Spinal cord (tissue), 10 donors: ENCODE results near the gene PLEKHG2. TPM values are rescaled to one million over a fixed set of nuclear protein-coding genes. Genes with fewer than 3 reads are reported as not detected.
"Not testable (repeated sequence)": the region's sequence is repeated elsewhere in the genome, so short reads cannot be mapped to it uniquely, and the experiment has no call there.

Experiments
- DNase-seq, 6 donors: peaks; one replicate each; pipeline versions ENCODE4 v3.0.0 to v3.0.0-alpha.2; 2013 to 2015; ENCODE audit warnings: low spot score in 6 of 6, low read depth in 4 of 6
- H3K27ac ChIP-seq: one replicate; pipeline ENCODE4 v1.5.1; 2013; ENCODE audit warnings: low read depth, low read length, control low read depth
- H3K27me3 ChIP-seq: one replicate; pipeline ENCODE4 v1.6.1; 2013; ENCODE audit warnings: low read length; ENCODE audit not compliant: control insufficient read depth, insufficient read depth
- H3K36me3 ChIP-seq: one replicate; pipeline ENCODE4 v1.6.1; 2013; ENCODE audit warnings: low read length; ENCODE audit not compliant: control insufficient read depth, insufficient read depth
- H3K4me1 ChIP-seq: one replicate; pipeline ENCODE4 v1.6.1; 2013; ENCODE audit warnings: low read length; ENCODE audit not compliant: control insufficient read depth, insufficient read depth
- H3K4me3 ChIP-seq: one replicate; pipeline ENCODE4 v1.5.1; 2013; ENCODE audit warnings: low read depth, low read length, control low read depth
- H3K9me3 ChIP-seq: one replicate; pipeline ENCODE4 v1.6.1; 2013; ENCODE audit warnings: low read length; ENCODE audit not compliant: control insufficient read depth, insufficient read depth
- WGBS: methylation state at CpG from one replicate; pipeline ENCODE4 v1.1.5; 2013; ENCODE audit warnings: missing lambda C conversion rate; ENCODE audit not compliant: insufficient coverage; 5-methylcytosine and 5-hydroxymethylcytosine counted together
- polyA plus RNA-seq, 2 donors: library from polyadenylated mRNA; unstranded; fragments of 120-200 nt; gene quantifications; one replicate each; pipeline ENCODE4 v1.2.1, GENCODE V29; 2013; ENCODE audit not compliant: insufficient read length in 2 of 2
- total RNA-seq, 2 donors: library from RNA; depleted of rRNA in 1 of 2; stranded (reverse); fragments of 120-200 nt in 1 of 2; fragments of >200 nt in 1 of 2; gene quantifications; one replicate each; pipeline versions ENCODE4 v1.2.3 to v1.2.4, GENCODE V29; 2013 to 2014
- donor health status: healthy.

Gene PLEKHG2
- total and polyA plus RNA-seq, 4 donors = 14.2 to 58.2 (median 37.2) TPM

DNA sequence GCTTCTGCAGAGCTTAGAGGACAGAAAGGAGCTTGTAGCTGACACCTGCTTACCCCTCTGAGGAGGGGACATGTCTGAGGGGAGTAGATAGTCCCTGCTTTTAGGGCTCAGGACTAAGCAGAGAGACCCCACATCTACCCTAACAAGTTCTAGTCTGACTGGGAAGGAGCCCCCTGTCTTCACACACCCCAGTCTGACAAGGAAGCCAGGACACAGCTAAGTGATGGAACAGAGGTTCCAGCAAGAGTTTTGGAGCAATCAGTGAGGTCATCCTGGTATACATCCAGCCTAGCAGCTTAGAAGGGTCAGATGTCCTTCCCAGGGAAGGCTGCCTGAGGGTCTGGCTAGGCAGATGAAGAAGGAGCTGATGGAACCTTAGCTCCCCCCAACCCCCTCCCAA, 36.5 kb upstream of the PLEKHG2 start:
- no peak overlapping the region for H3K27ac ChIP-seq
- H3K4me3 ChIP-seq = no peak overlapping the region
- no peak for DNase-seq
- H3K4me1 ChIP-seq = peaks cover 13% of the 10 kb centered on the region
- H3K9me3 ChIP-seq = no peaks in the 10 kb centered on the region
- peaks cover 91% of the 10 kb centered on the region for H3K36me3 ChIP-seq
- H3K27me3 ChIP-seq = no peaks in the 10 kb centered on the region

DNA sequence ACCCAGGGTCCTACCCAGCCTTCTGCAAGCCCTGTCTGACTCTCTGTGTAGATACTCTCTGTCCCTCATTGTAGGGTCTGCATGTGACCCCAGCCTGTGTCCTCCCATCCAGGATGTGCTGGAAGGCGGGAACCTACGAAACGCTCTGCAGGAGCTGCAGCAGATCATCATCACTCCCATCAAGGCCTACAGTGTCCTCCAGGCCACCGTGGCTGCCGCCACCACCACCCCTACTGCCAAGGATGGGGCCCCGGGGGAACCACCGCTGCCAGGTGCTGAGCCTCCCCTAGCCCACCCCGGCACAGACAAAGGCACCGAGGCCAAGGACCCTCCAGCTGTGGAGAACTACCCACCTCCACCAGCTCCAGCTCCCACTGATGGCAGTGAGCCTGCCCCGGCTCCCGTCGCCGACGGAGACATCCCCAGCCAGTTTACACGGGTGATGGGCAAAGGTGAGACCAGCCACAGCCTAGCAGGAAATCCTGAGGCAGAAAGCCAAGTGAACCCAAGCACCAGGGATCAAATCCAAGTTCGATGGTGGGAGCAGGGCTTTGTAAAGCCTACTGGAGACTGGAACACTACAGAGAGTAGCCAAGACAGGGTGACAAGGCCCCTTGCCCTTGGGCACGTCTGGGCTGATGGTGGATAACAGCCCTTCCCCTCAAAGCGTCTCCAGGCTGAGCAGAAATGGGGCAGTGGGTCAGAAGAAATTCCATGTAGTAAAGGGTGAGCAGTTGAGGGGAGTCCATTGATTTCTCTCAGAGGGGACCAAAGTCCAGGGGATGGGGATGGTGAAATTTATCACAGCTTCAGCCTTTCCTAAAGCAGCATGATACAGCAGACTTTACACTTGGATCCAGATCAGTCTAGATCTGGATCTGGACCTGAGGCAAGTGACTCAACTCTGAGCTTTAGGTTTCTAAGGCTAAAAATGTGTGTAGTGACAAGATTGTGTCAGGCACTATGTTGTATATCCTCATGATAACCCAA, 34.8 kb upstream of the PLEKHG2 start:
- no peaks in the 10 kb centered on the region for H3K27me3 ChIP-seq
- DNase-seq = no peak
- H3K4me1 ChIP-seq = peaks cover 9% of the 10 kb centered on the region
- H3K9me3 ChIP-seq = no peaks in the 10 kb centered on the region
- WGBS = 93% methylated on average over 18 of the region's 18 CpGs
- peaks cover 91% of the 10 kb centered on the region for H3K36me3 ChIP-seq
- H3K27ac ChIP-seq = no peak overlapping the region
- no peak overlapping the region for H3K4me3 ChIP-seq

DNA sequence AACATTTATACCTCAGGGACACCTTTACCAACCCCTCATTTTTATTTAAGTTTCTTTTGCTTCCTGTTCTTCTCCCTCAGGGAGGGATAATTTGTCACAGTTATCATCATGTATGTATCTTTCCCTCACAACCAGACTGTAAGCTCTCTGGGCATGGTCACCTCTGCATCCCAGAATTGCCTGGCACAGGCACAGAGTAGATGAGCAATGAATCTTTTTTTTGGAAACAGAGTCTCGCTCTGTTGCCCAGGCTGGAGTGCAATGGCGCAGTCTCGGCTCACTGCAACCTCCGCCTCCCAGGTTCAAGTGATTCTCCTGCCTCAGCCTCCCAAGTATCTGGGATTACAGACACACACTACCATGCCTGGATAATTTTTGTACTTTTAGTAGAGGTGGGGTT, 33.1 kb upstream of the PLEKHG2 start:
- 100% methylated on average over 3 of the region's 4 CpGs for WGBS
- H3K4me1 ChIP-seq, DNase-seq, H3K27me3 ChIP-seq, H3K27ac ChIP-seq, H3K9me3 ChIP-seq, H3K4me3 ChIP-seq: not testable (repeated sequence)
- H3K36me3 ChIP-seq = peaks cover 93% of the 10 kb centered on the region

DNA sequence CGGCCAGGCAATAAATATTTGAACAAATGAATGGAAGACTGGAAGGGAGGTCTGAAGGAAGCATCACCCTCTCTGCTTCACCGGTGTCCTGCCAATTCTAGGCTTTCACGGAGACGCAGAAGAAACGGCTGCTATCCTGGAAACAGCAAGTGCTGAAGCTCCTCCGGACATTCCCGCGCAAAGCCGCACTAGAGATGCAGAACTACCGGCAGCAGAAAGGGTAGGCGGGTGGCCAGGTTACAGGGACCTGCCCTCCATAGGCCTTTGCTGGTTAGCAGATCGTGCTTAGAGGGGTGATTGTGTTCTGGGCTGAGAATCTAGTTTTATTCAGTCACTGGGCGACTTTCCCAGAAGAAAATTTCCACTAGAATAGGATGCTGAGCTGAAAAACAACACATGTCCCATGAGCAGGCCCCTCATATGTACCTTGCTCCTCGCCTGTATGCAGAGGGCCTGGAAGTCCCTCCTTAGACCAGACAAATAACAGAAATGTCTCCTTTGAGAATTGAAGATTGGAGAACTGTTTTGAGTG, 32.5 kb upstream of the PLEKHG2 start:
- H3K9me3 ChIP-seq = no peaks in the 10 kb centered on the region
- H3K36me3 ChIP-seq = peaks cover 97% of the 10 kb centered on the region
- no peak for DNase-seq
- no peaks in the 10 kb centered on the region for H3K27me3 ChIP-seq
- H3K27ac ChIP-seq = no peak overlapping the region
- H3K4me1 ChIP-seq = no peaks in the 10 kb centered on the region
- H3K4me3 ChIP-seq = no peak overlapping the region
- 92% methylated on average over 11 of the region's 14 CpGs for WGBS

DNA sequence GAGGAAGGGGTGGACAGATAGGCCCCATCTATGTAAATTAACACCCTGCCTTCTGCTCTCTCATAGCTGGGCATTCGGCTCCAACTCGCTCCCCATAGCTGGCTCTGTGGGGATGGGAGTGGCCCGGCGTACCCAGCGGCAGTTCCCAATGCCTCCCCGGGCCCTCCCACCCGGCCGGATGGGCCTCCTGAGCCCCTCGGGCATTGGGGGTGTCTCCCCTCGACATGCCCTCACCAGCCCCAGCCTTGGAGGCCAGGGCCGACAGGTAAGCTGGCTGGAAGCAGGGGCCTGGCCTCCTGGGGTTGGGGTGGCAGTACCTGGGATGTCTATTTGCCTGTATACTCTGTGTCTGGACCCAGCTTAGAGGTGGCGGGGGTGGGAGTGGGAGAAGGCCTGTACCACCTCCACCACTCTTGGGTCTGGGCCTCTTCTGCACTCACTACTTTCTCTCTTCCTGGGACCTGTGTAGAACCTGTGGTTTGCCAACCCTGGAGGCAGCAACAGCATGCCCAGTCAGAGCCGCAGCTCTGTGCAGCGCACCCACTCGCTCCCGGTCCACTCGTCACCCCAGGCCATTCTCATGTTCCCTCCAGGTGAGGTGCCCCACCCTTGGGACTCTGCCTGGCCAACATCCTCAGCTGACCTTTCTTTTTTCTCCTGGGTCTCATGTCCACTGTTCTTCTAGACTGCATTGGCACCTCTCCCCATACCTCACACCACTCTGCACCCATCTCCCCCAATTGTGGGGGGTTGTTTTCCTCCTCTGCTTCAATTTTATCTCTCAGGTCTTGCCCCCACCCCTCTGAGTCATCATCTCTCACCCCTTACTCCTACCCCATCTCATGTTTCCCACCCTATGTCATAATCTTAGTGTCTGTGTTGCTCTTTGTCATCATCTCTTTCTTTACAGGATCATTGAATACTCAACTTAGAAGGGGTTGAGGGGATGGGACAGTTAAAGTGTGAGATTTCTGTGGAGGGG, 31.7 kb upstream of the PLEKHG2 start:
- H3K27me3 ChIP-seq = no peaks in the 10 kb centered on the region
- H3K4me3 ChIP-seq = no peak overlapping the region
- H3K4me1 ChIP-seq = no peaks in the 10 kb centered on the region
- 95% methylated on average over 12 of the region's 17 CpGs for WGBS
- DNase-seq = no peak
- H3K36me3 ChIP-seq = peaks cover 97% of the 10 kb centered on the region
- H3K9me3 ChIP-seq = no peaks in the 10 kb centered on the region
- H3K27ac ChIP-seq = no peak overlapping the region

DNA sequence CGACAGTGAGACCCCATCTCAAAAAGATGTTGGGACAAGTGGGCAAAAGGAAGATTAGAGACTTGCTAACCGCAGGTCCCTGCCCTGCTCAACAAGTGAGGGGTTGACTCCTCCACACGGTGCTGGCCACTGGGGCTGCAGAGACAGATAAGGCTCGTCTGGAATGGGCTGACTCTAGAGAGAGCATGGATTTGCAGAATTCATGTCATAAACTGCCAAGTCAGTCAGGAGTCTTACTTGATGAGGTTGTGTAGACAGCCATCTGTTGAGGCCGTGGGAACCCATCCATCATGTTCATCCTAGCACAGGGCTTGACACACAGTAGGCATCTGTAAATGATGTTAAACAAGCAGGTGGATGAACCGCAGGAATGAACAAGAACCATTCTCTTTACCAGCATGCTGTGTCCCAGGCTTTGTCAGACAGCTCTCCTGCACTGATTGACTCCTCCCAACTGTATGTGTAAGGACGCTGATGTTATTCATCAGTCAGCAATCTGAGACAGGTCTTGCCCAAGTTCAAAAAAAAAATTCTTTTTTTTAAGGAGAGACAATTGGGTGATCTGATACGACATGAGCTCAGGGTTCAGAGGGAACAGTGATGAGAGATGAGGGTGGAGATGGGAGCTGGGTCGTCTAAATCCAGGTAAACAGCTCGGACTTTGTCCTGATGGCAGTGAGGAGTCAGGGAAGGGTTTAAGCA, 30.4 kb upstream of the PLEKHG2 start:
- Histone ChIP-seq H3K4me1 (no peaks in the 10 kb centered on the region), H3K27ac (no peak overlapping the region), H3K27me3 (no peaks in the 10 kb centered on the region), H3K9me3 (no peaks in the 10 kb centered on the region), H3K36me3 (peaks cover 96% of the 10 kb centered on the region), H3K4me3 (no peak overlapping the region)
- DNase-seq = no peak
- WGBS = 85% methylated on average over 10 of the region's 10 CpGs

DNA sequence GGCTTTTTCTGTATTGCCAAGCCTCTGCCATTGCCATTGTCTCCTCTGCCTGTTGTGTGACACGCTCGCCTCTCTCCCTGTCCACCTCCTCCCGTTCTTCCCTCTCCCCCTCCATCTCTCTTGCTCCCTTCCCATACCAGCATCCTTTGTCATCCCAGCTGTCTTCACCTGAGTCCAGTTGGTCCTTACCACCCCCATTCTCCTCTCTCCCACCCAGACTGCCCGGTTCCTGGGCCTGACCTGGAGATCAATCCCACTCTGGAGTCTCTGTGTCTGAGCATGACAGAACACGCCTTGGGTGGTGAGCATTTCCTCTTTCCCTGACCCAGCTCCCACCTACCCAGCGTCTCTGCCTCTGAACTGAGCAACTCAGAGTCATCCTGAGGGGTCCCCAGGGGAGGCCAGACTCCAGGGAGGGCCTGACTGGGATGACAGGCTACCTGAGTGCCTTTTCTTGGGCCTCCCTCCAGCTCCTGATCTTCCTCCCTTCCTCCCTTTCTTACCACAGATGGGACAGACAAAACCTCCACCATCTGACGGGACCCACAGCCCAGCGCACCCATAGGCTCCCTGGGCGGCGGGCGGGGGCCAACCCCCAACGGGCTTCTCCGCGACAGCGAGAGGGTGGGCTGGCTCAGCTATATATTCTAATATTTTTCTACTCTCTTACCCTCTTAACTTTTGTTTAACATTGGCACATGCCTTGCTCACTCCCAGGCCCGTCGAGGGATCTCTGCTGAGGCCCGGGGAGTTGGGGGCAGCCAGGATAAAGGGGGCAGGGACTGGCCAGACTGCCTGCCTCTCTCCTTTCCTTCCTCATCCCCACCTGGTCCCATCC, 29.3 kb upstream of the PLEKHG2 start:
- Histone ChIP-seq H3K27ac (no peak overlapping the region), H3K4me1 (no peaks in the 10 kb centered on the region), H3K9me3 (no peaks in the 10 kb centered on the region), H3K27me3 (no peaks in the 10 kb centered on the region), H3K4me3 (no peak overlapping the region), H3K36me3 (peaks cover 90% of the 10 kb centered on the region)
- 82% methylated on average over 10 of the region's 18 CpGs for whole genome bisulfite sequencing
- no peak for DNase-seq

DNA sequence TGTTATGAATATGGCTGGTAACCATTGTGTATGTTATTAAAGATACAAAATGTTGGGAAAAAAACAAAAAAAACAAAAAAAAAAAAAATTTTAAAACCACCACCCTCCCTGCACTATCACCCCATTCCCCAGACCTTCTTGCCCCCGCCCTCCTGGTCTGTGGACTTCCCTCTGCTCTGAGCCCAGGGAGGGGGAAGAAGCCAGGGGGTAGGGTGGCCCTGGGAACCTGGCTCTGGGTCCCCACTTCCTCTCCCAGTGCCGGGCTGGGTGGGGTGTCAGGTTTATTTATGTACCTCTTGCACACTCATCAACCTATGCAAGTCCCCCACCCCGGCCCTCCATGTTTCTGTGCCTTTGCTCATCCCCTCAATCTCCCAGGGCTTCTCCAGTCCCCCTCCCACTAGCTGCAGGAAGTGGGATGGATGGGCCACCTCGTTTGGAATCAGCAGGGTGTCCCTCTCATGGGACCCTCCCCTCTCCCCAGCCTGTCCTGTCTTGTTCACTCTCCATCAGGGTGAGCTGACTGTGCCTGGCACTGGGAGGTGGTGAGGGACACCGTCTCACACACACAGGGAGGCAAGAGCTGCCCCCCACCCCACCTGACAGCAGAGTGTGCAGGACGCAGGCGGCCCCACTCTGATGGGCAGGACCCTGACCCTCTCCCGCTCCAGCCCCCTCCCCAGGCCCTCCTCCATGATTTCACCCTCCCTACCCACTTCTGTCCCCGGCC, 27.5 kb upstream of the PLEKHG2 start:
- H3K27ac ChIP-seq = no peak overlapping the region
- H3K36me3 ChIP-seq = peaks cover 90% of the 10 kb centered on the region
- WGBS = no CpG with 5 or more reads among the region's 9 CpGs
- DNase-seq = no peak
- H3K27me3 ChIP-seq = no peaks in the 10 kb centered on the region
- H3K9me3 ChIP-seq = no peaks in the 10 kb centered on the region
- H3K4me1 ChIP-seq = peaks cover 9% of the 10 kb centered on the region
- H3K4me3 ChIP-seq = no peak overlapping the region
